HepG2 (cell line): ENCODE results near the gene BUD23. TPM values are rescaled to one million over a fixed set of nuclear protein-coding genes. Genes with fewer than 3 reads are reported as not detected.
"Not testable (repeated sequence)": the region's sequence is repeated elsewhere in the genome, so short reads cannot be mapped to it uniquely, and the experiment has no call there.

Experiments
- ATAC-seq: fragments of 200-7000 bp; cut with Tn5 transposase; 3 replicates; pipeline ENCODE4 v1.9.1; 2020; ENCODE audit warnings: mild to moderate bottlenecking, moderate library complexity
- BruUV-seq: library from RNA; stranded (reverse); fragments of 400-500 nt; replicated peaks from 2 replicates; lab custom pipeline; 2021; lab: Mats Ljungman, UMichigan
- CTCF ChIA-PET: fragments of 300-600 bp; formaldehyde crosslinking; extraction: SDS; loops from one replicate; lab custom pipeline; 2021; ENCODE audit warnings: low total read pairs, inconsistent platforms, low intra/inter-chr PET ratio; lab: Yijun Ruan, JAX
- POLR2A ChIA-PET: fragments of 350-600 bp; sonication (Branson Sonifier 250); formaldehyde crosslinking; loops from one replicate; lab custom pipeline; 2020; ENCODE audit warnings: antibody characterized with exemption, inconsistent platforms; lab: Yijun Ruan, JAX
- DNase-seq: peaks from one replicate; pipeline ENCODE4 v3.0.0-alpha.2; 2015; ENCODE audit warnings: low spot score
- FAIRE-seq: peaks from 3 replicates; lab custom pipeline; 2011; peaks lifted over from hg19 to GRCh38; lab: Jason Lieb, UNC
- H2AFZ ChIP-seq: one replicate; pipeline ENCODE4 v1.6.1; 2011; ENCODE audit warnings: low read length, inconsistent platforms
- H3K27ac ChIP-seq: fragments of 300-600 bp; 3 replicates; pipeline ENCODE4 v1.8.0; 2011; ENCODE audit warnings: mixed run types, mild to moderate bottlenecking, mixed read lengths, low read length, inconsistent platforms; ENCODE audit not compliant: insufficient read depth; ENCODE audit errors: extremely low read length
- H3K27me3 ChIP-seq, 2 experiments: fragments of 200-600 bp in 1 of 2; 2 replicates in 1 of 2; 3 replicates in 1 of 2; pipeline versions ENCODE4 v1.6.0 to v1.8.0; 2011; ENCODE audit warnings: low read length in 2 of 2, mild to moderate bottlenecking in 2 of 2, moderate library complexity in 2 of 2, inconsistent platforms in 1 of 2; ENCODE audit not compliant: insufficient read depth in 2 of 2, control insufficient read depth in 1 of 2
- H3K36me3 ChIP-seq, 2 experiments: fragments of 200-600 bp in 1 of 2; replicated peaks in 1 of 2; 2 replicates in 1 of 2; 3 replicates in 1 of 2; pipeline versions ENCODE4 v1.5.1 to v1.8.0; 2011; ENCODE audit warnings: low read length in 2 of 2, inconsistent platforms in 1 of 2; ENCODE audit not compliant: insufficient read depth in 2 of 2, control insufficient read depth in 1 of 2
- H3K4me1 ChIP-seq: 2 replicates; pipeline ENCODE4 v1.5.1; 2012; ENCODE audit warnings: low read length, inconsistent platforms; ENCODE audit not compliant: insufficient read depth
- H3K4me2 ChIP-seq: 2 replicates; pipeline ENCODE4 v1.6.0; 2011; ENCODE audit warnings: low read depth, low read length, inconsistent platforms
- H3K4me3 ChIP-seq, 3 experiments: fragments of 200-600 bp in 1 of 3; sonication (generic), shearing (Covaris generic) in 1 of 3; replicated peaks in 1 of 3; 2 replicates each; pipeline ENCODE4 v1.5.1; 2011 to 2016; ENCODE audit warnings: low read length in 3 of 3, inconsistent platforms in 2 of 3, low read depth in 2 of 3, mild to moderate bottlenecking in 2 of 3, control low read depth in 1 of 3, mixed read lengths in 1 of 3; ENCODE audit not compliant: insufficient read depth in 1 of 3
- H3K79me2 ChIP-seq: one replicate; pipeline ENCODE4 v1.6.1; 2011; ENCODE audit warnings: low read length, inconsistent platforms; ENCODE audit not compliant: insufficient read depth
- H3K9ac ChIP-seq: 2 replicates; pipeline ENCODE4 v1.6.0; 2011; ENCODE audit warnings: mild to moderate bottlenecking, low read depth, low read length, inconsistent platforms; ENCODE audit not compliant: insufficient read depth
- H3K9me3 ChIP-seq: 2 replicates; pipeline ENCODE4 v1.5.1; 2012; ENCODE audit warnings: mild to moderate bottlenecking, low read length
- H4K20me1 ChIP-seq: 2 replicates; pipeline ENCODE4 v1.6.0; 2011; ENCODE audit warnings: inconsistent platforms, mild to moderate bottlenecking, low read length, moderate library complexity; ENCODE audit not compliant: insufficient read depth
- AGO1 ChIP-seq: fragments of 200-400 bp; formaldehyde crosslinking; IDR thresholded peaks from 2 replicates; pipeline ENCODE4 v1.6.1; 2017; ENCODE audit warnings: mild to moderate bottlenecking, low read depth, low read length, moderate library complexity; ENCODE audit not compliant: poor library complexity, severe bottlenecking
- HOXA3 ChIP-seq: sonication (generic); formaldehyde crosslinking; IDR thresholded peaks from 2 replicates; pipeline ENCODE4 v1.5.0; 2020; ENCODE audit warnings: missing genetic modification reagents
- PHF21A ChIP-seq: sonication (generic); formaldehyde crosslinking; IDR thresholded peaks from 2 replicates; pipeline ENCODE4 v1.5.0; 2020; ENCODE audit warnings: mild to moderate bottlenecking, missing genetic modification reagents
- RFX1 ChIP-seq: fragments of 450-650 bp; IDR thresholded peaks from 2 replicates; pipeline ENCODE4 v1.6.1; 2017
- SRF ChIP-seq: IDR thresholded peaks from 2 replicates; pipeline ENCODE4 v1.6.1; 2011; ENCODE audit warnings: mild to moderate bottlenecking, low read depth, low read length, moderate library complexity
- ZBTB33 ChIP-seq: sonication (generic); formaldehyde crosslinking; IDR thresholded peaks from 2 replicates; pipeline ENCODE4 v1.4.0; 2020; ENCODE audit warnings: missing genetic modification reagents
- ZFX ChIP-seq: sonication (generic); formaldehyde crosslinking; IDR thresholded peaks from 2 replicates; pipeline ENCODE4 v1.4.0; 2020; ENCODE audit warnings: mild to moderate bottlenecking, low read depth, missing genetic modification reagents, moderate library complexity
- ZMYM3 ChIP-seq: sonication (generic); formaldehyde crosslinking; IDR thresholded peaks from 2 replicates; pipeline ENCODE4 v1.5.1; 2020; ENCODE audit warnings: mild to moderate bottlenecking, missing genetic modification reagents
- ZNF687 ChIP-seq: sonication (generic); formaldehyde crosslinking; IDR thresholded peaks from 2 replicates; pipeline ENCODE4 v1.5.1; 2020; ENCODE audit warnings: mild to moderate bottlenecking, missing genetic modification reagents, moderate library complexity
- WGBS: methylation state at CpG from one replicate; pipeline ENCODE4 v1.1.6; 2017; ENCODE audit warnings: low lambda C conversion rate; 5-methylcytosine and 5-hydroxymethylcytosine counted together
- in situ Hi-C: cut with HindIII; loops from 2 replicates; pipeline ENCODE4 v1.10.0; 2017; ENCODE audit warnings: low pct_unique_long_range_greater_than_20kb; ENCODE audit not compliant: extremely low pct_ligation_motif_present
- intact Hi-C: fragments of 100-400 bp; cut with micrococcal nuclease; formaldehyde crosslinking; loops from one replicate; pipeline ENCODE4 v1.10.0; 2022; ENCODE audit not compliant: unreplicated experiment
- polyA plus RNA-seq, 8 experiments: library from polyadenylated mRNA; depleted of rRNA in 3 of 8; stranded (reverse) in 7 of 8; unstranded in 1 of 8; fragments of >200 nt; fragmentation: Illumina TruSeq in 4 of 8; extraction: Trizol in 4 of 8; gene quantifications; 2 replicates each; pipeline versions ENCODE4 v1.2.1 to v1.2.3, GENCODE V29; 2011 to 2016; ENCODE audit warnings: low read depth in 4 of 8, missing spikeins in 1 of 8, mixed read lengths in 1 of 8; ENCODE audit not compliant: insufficient read depth in 1 of 8
- total RNA-seq, 5 experiments: library from RNA; depleted of rRNA; stranded (reverse); fragments of >200 nt; fragmentation: Illumina TruSeq; extraction: Trizol; gene quantifications; 2 replicates each; pipeline ENCODE4 v1.2.3, GENCODE V29; 2016; ENCODE audit warnings: low read depth in 1 of 5

The BUD23 gene
- total and polyA plus RNA-seq, 2 of the 13 experiments (the other 11 are each of a cell fraction or from before 2014, with no cell fraction given) = 47.5 to 54.5 TPM

GRCh38 chr7:73676062-73676461 lies 7.3 kb upstream of the BUD23 start:
- intact Hi-C loops, H3K79me2 ChIP-seq, H3K36me3 ChIP-seq, H2AFZ ChIP-seq, H3K27ac ChIP-seq, CTCF ChIA-PET, DNase-seq, in situ Hi-C loops, H3K4me3 ChIP-seq, BruUV-seq, H3K9me3 ChIP-seq, H3K9ac ChIP-seq, H3K4me2 ChIP-seq, H4K20me1 ChIP-seq, H3K27me3 ChIP-seq, FAIRE-seq: not testable (repeated sequence)
- peaks cover 42% of the 10 kb centered on the region for H3K4me1 ChIP-seq
- peak; percentile 44 for ATAC-seq
- WGBS = 83% methylated on average over 9 of the region's 9 CpGs
- POLR2A ChIA-PET = interaction anchor here (1.2 to 1.5 kb wide), 2 partner anchors 52 to 53 kb away, joined by 3 to 5 read pairs; partner anchors contain the start of gene MLXIPL
- peak; percentile 55; the same call in 1 of the 2 replicates for TF ChIP-seq ZBTB33 (CRISPR knock-in tag)

- ATAC-seq (peak; percentile 18; the same call in 2 of the 3 replicates), DNase-seq (peak; percentile 35), FAIRE-seq (no peak)
- in situ Hi-C loops = no loop called here
- peak overlapping the region; percentile 54 for H3K27ac ChIP-seq
- CTCF ChIA-PET = no interaction called here
- no TSS peak for BruUV-seq
- no peaks in the 10 kb centered on the region for H4K20me1 ChIP-seq
- H3K27me3 ChIP-seq = no peaks in the 10 kb centered on the region; a peak in 1 of 5 replicates
- peaks cover 53% of the 10 kb centered on the region for H3K4me1 ChIP-seq
- intact Hi-C loops = no loop called here
- peaks cover 34% of the 10 kb centered on the region for H3K79me2 ChIP-seq
- POLR2A ChIA-PET = interaction anchor here (1.7 kb wide), 1 partner anchor 56 kb away, joined by 4 read pairs; no protein-coding TSS in a partner anchor
- H3K9me3 ChIP-seq = no peaks in the 10 kb centered on the region
- no peak overlapping the region for H3K9ac ChIP-seq
- H3K4me3 ChIP-seq = no peak overlapping the region
- H3K4me2 ChIP-seq = peak overlapping the region; percentile 40
- 36% methylated on average over 5 of the region's 6 CpGs for whole genome bisulfite sequencing
- H3K36me3 ChIP-seq = no peaks in the 10 kb centered on the region
- no peak overlapping the region for H2AFZ ChIP-seq
- TF ChIP-seq RFX1 = no peak
- 0 out of 2 replicates have a peak, but pooled peaks have one; percentile 16 for TF ChIP-seq SRF
- TF ChIP-seq AGO1 = no peak
- peak; percentile 39; the same call in 1 of the 2 replicates for TF ChIP-seq ZFX (CRISPR knock-in tag)
- 0 out of 2 replicates have a peak, but pooled peaks have one; percentile 16 for TF ChIP-seq HOXA3 (CRISPR knock-in tag)
- peak; percentile 34; the same call in 1 of the 2 replicates for TF ChIP-seq ZMYM3 (CRISPR knock-in tag)
- TF ChIP-seq ZNF687 (CRISPR knock-in tag) = peak; percentile 46
- TF ChIP-seq PHF21A = 0 out of 2 replicates have a peak, but pooled peaks have one; percentile 16
Measured at GRCh38 chr7:73678862-73679261, 4.5 kb upstream of the BUD23 start.
